SK-N-SH (cell line): ENCODE measurements around the gene C16orf78. TPM values are rescaled to one million over a fixed set of nuclear protein-coding genes. Genes with fewer than 3 reads are reported as not detected.

Experiments used
- CTCF ChIA-PET: fragments of 300-600, 350-600 bp; formaldehyde crosslinking; extraction: SDS; loops from one replicate; lab custom pipeline; 2021; lab: Yijun Ruan, JAX
- POLR2A ChIA-PET: fragments of 350-600 bp; sonication (Branson Sonifier 250); formaldehyde crosslinking; extraction: SDS; loops from one replicate; lab custom pipeline; 2020; ENCODE audit warnings: antibody characterized with exemption, inconsistent platforms; lab: Yijun Ruan, JAX
- DNase-seq: peaks from one replicate; pipeline ENCODE4 v3.0.0; 2012
- H2AFZ ChIP-seq: fragments of 200-600 bp; sonication (generic); 2 replicates; pipeline ENCODE4 v1.8.1; 2016; ENCODE audit warnings: antibody characterized with exemption, mild to moderate bottlenecking, low read depth
- H3F3A ChIP-seq: fragments of 200-600 bp; sonication (generic); replicated peaks from 2 replicates; pipeline ENCODE3; 2016; ENCODE audit warnings: antibody characterized with exemption, mild to moderate bottlenecking; ENCODE audit not compliant: insufficient read depth
- H3K27ac ChIP-seq, 2 experiments: fragments of 200-500 bp in 1 of 2; fragments of 200-600 bp in 1 of 2; sonication (Bioruptor generic) in 1 of 2; sonication (generic), shearing (Covaris generic) in 1 of 2; 2 replicates each; pipeline versions ENCODE4 v1.5.1 to v1.6.1; 2014 to 2016; ENCODE audit warnings: low read depth in 2 of 2, inconsistent platforms in 1 of 2, low read length in 1 of 2, mild to moderate bottlenecking in 1 of 2, mixed read lengths in 1 of 2
- H3K27me3 ChIP-seq: fragments of 200-600 bp; sonication (generic), shearing (Covaris generic); 2 replicates; pipeline ENCODE4 v1.6.1; 2016; ENCODE audit warnings: mixed run types; ENCODE audit not compliant: insufficient read depth
- H3K36me3 ChIP-seq, 2 experiments: fragments of 200-500 bp in 1 of 2; fragments of 200-600 bp in 1 of 2; sonication (Bioruptor generic) in 1 of 2; sonication (generic) in 1 of 2; replicated peaks in 1 of 2; 2 replicates each; pipeline versions ENCODE3 to v1.5.1; 2014 to 2016; ENCODE audit warnings: low read length in 1 of 2, mild to moderate bottlenecking in 1 of 2; ENCODE audit not compliant: insufficient read depth in 2 of 2, control insufficient read depth in 1 of 2
- H3K4me1 ChIP-seq, 2 experiments: fragments of 200-500 bp in 1 of 2; fragments of 200-600 bp in 1 of 2; sonication (Bioruptor generic) in 1 of 2; sonication (generic), shearing (Covaris generic) in 1 of 2; 2 replicates each; pipeline versions ENCODE4 v1.5.1 to v1.6.1; 2014 to 2016; ENCODE audit warnings: low read depth in 1 of 2, low read length in 1 of 2, mixed run types in 1 of 2; ENCODE audit not compliant: insufficient read depth in 2 of 2, control insufficient read depth in 1 of 2
- H3K4me2 ChIP-seq: fragments of 200-600 bp; sonication (generic), shearing (Covaris generic); 2 replicates; pipeline ENCODE4 v1.6.1; 2017; ENCODE audit warnings: mixed run types
- H3K4me3 ChIP-seq, 2 experiments: fragments of 200-500 bp in 1 of 2; fragments of 200-600 bp in 1 of 2; sonication (Bioruptor generic) in 1 of 2; sonication (generic), shearing (Covaris generic) in 1 of 2; 2 replicates each; pipeline versions ENCODE4 v1.5.1 to v1.8.1; 2014 to 2016; ENCODE audit warnings: low read depth in 2 of 2, inconsistent platforms in 1 of 2, low read length in 1 of 2, mild to moderate bottlenecking in 1 of 2, mixed read lengths in 1 of 2, moderate library complexity in 1 of 2
- H3K79me2 ChIP-seq: fragments of 200-600 bp; sonication (generic); 2 replicates; pipeline ENCODE4 v1.8.1; 2017; ENCODE audit warnings: mild to moderate bottlenecking; ENCODE audit not compliant: insufficient read depth
- H3K9ac ChIP-seq: fragments of 200-600 bp; sonication (generic); 2 replicates; pipeline ENCODE4 v1.6.1; 2017; ENCODE audit warnings: mixed run types
- H3K9me2 ChIP-seq: fragments of 200-600 bp; sonication (generic); 2 replicates; pipeline ENCODE4 v1.6.1; 2017; ENCODE audit warnings: mixed run types
- H3K9me3 ChIP-seq: fragments of 200-600 bp; sonication (generic); 2 replicates; pipeline ENCODE4 v1.6.1; 2017; ENCODE audit warnings: mixed run types, mild to moderate bottlenecking, moderate library complexity
- H4K20me1 ChIP-seq: fragments of 200-600 bp; sonication (generic); 2 replicates; pipeline ENCODE4 v1.6.1; 2017; ENCODE audit warnings: mild to moderate bottlenecking, mixed run types; ENCODE audit not compliant: insufficient read depth
- CHD2 ChIP-seq: fragments of 150-350 bp; IDR thresholded peaks from 2 replicates; pipeline ENCODE4 v1.6.1; 2018; ENCODE audit warnings: low read length; ENCODE audit not compliant: partially characterized antibody
- EP300 ChIP-seq, 2 experiments: IDR thresholded peaks; 2 replicates each; pipeline versions ENCODE4 v1.4.0 to v1.6.1; 2012; ENCODE audit warnings: borderline replicate concordance in 1 of 2, low read depth in 1 of 2, low read length in 1 of 2
- EZH2phosphoT487 ChIP-seq: fragments of 200-600 bp; sonication (generic); IDR thresholded peaks from 2 replicates; pipeline ENCODE4 v1.6.1; 2017; ENCODE audit warnings: low read depth, mixed run types, mild to moderate bottlenecking, antibody characterized with exemption, moderate library complexity, borderline replicate concordance
- FOXM1 ChIP-seq: IDR thresholded peaks from 2 replicates; pipeline ENCODE4 v1.4.0; 2012; ENCODE audit warnings: low read depth, mild to moderate bottlenecking
- GABPA ChIP-seq: IDR thresholded peaks from 2 replicates; pipeline ENCODE4 v1.4.0; 2012; ENCODE audit warnings: low read depth, mild to moderate bottlenecking
- GATA2 ChIP-seq: sonication (generic); formaldehyde crosslinking; IDR thresholded peaks from 2 replicates; pipeline ENCODE4 v1.5.0; 2020; ENCODE audit warnings: mild to moderate bottlenecking, missing genetic modification reagents
- JUND ChIP-seq: IDR thresholded peaks from 2 replicates; pipeline ENCODE4 v1.4.0; 2012
- MXI1 ChIP-seq: IDR thresholded peaks from 2 replicates; pipeline ENCODE4 v1.6.1; 2012; ENCODE audit warnings: mild to moderate bottlenecking, low read depth, low read length, improper control_type of control experiment
- RAD21 ChIP-seq: IDR thresholded peaks from 2 replicates; pipeline ENCODE4 v1.6.1; 2012; ENCODE audit warnings: mild to moderate bottlenecking, low read length
- RFX5 ChIP-seq: IDR thresholded peaks from 2 replicates; pipeline ENCODE4 v1.6.1; 2012; ENCODE audit warnings: mild to moderate bottlenecking, improper control_type of control experiment, low read length
- RXRA ChIP-seq: IDR thresholded peaks from 2 replicates; pipeline ENCODE4 v1.4.0; 2012; ENCODE audit warnings: low read depth, mild to moderate bottlenecking, borderline replicate concordance
- SMC3 ChIP-seq: IDR thresholded peaks from 2 replicates; pipeline ENCODE4 v1.6.1; 2012; ENCODE audit warnings: low read depth, low read length, improper control_type of control experiment
- TCF12 ChIP-seq: IDR thresholded peaks from 2 replicates; pipeline ENCODE4 v1.4.0; 2012
- YY1 ChIP-seq: IDR thresholded peaks from 2 replicates; pipeline ENCODE4 v1.4.0; 2012; ENCODE audit warnings: low read depth, mild to moderate bottlenecking
- WGBS: methylation state at CpG from one replicate; pipeline ENCODE4 v1.1.6; 2017; ENCODE audit warnings: low lambda C conversion rate; 5-methylcytosine and 5-hydroxymethylcytosine counted together
- polyA plus RNA-seq, 3 experiments: library from polyadenylated mRNA; depleted of rRNA; stranded (reverse); fragments of >200 nt; gene quantifications; 2 replicates each; pipeline ENCODE4 v1.2.3, GENCODE V29; 2012
- TF ChIP-seq, protein P1 (sequence below): fragments of 150-350 bp; IDR thresholded peaks from 2 replicates; pipeline ENCODE4 v1.6.1; 2017; ENCODE audit warnings: antibody characterized with exemption, low read length, low read depth, borderline replicate concordance
- TF ChIP-seq, protein P2 (sequence below): IDR thresholded peaks from 2 replicates; pipeline ENCODE4 v1.4.0; 2012; ENCODE audit warnings: low read depth, borderline replicate concordance
- TF ChIP-seq, protein P3 (sequence below): fragments of 200-600 bp; sonication (generic); IDR thresholded peaks from 2 replicates; pipeline ENCODE4 v1.6.1; 2017; ENCODE audit warnings: antibody characterized with exemption, mild to moderate bottlenecking, moderate library complexity
- TF ChIP-seq, protein P4 (sequence below): IDR thresholded peaks from 2 replicates; pipeline ENCODE4; 2012
- TF ChIP-seq, protein P5 (sequence below): IDR thresholded peaks from 2 replicates; pipeline ENCODE4 v1.4.0; 2012; ENCODE audit warnings: low read depth
- TF ChIP-seq, protein P6 (sequence below): IDR thresholded peaks from 2 replicates; pipeline ENCODE4 v1.6.1; 2012; ENCODE audit warnings: mild to moderate bottlenecking, low read depth, low read length, moderate library complexity

C16orf78 gene
- polyA plus RNA-seq, 1 of the 3 experiments (the other 2 are of a cell fraction): not detected

DNA sequence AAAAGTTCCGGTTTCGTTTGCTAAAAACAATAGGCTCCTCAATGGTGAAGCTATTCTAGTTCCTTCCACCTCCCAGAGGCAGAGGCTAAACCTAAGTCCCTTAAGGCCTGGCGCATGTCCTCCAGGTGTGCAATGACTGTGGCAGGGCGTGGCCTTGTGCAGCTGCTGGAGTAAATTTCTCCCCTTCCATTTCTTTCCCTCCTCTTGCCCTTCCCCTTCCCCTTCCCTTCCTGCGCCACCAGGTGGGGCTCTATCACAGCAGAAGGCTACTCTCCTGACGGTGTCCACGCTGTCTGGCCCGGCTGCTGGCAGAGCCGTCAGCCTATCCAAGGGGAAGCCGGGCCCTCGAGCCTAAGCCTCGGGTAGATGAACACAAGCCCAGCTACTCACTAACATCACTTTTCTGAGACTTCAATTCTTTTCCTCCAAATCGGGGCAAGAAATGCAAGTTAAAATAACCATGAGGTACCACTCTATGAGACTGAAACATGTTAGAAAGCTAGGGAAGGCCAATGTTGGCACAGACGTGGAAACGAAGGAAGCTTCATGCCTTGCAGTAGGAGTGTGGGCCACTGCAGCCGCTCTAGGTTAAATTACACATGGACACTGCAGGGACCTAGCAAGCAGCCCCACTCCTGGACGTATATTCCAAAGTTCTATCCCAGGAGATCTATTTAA is 34.4 kb downstream of the C16orf78 start (continued):
- TF ChIP-seq, protein P1, sequence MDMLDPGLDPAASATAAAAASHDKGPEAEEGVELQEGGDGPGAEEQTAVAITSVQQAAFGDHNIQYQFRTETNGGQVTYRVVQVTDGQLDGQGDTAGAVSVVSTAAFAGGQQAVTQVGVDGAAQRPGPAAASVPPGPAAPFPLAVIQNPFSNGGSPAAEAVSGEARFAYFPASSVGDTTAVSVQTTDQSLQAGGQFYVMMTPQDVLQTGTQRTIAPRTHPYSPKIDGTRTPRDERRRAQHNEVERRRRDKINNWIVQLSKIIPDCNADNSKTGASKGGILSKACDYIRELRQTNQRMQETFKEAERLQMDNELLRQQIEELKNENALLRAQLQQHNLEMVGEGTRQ: no peak
- TF ChIP-seq SMC3 (peak; percentile 88), RAD21 (peak; percentile 99), RXRA (no peak), YY1 (no peak), EP300 (IDR thresholded peaks at IDR 0.05; ENCODE audit: borderline replicate concordance in 1 of 2, low read depth in 1 of 2, low read length in 1 of 2) (no peak), TCF12 (no peak)
- TF ChIP-seq, protein P2, sequence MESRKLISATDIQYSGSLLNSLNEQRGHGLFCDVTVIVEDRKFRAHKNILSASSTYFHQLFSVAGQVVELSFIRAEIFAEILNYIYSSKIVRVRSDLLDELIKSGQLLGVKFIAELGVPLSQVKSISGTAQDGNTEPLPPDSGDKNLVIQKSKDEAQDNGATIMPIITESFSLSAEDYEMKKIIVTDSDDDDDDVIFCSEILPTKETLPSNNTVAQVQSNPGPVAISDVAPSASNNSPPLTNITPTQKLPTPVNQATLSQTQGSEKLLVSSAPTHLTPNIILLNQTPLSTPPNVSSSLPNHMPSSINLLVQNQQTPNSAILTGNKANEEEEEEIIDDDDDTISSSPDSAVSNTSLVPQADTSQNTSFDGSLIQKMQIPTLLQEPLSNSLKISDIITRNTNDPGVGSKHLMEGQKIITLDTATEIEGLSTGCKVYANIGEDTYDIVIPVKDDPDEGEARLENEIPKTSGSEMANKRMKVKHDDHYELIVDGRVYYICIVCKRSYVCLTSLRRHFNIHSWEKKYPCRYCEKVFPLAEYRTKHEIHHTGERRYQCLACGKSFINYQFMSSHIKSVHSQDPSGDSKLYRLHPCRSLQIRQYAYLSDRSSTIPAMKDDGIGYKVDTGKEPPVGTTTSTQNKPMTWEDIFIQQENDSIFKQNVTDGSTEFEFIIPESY: no peak

DNA sequence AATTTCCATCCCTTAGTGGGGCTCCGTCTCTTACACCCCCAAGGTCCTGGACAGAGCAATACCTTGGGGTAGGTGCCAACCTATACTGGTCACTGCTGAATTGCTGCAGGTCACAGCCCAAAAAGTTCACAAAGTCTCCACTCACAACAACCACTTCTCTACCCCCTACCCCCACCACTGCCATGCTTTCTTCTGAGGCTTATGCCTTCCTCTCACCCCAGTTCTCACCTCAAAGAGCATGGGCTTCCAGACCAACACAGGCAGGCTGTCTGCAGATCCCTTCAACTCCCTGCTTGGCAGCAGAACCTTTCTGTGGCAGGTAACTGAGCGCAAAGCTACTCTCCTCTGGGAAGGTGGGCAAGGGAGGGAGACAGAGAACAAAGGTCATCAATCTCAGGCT is 35.5 kb downstream of the C16orf78 start:
- no peaks in the 10 kb centered on the region for H3K9me3 ChIP-seq
- no peak overlapping the region for H3K4me2 ChIP-seq
- H3K27me3 ChIP-seq: no peaks in the 10 kb centered on the region
- no peak overlapping the region for H3K4me3 ChIP-seq
- H3K9me2 ChIP-seq: no peaks in the 10 kb centered on the region
- H3F3A ChIP-seq: no peaks in the 10 kb centered on the region
- no peak overlapping the region for H2AFZ ChIP-seq
- TF ChIP-seq, protein P1: no peak
- TF ChIP-seq MXI1: no peak
- TF ChIP-seq SMC3: no peak
- no peak for TF ChIP-seq CHD2
- TF ChIP-seq GABPA: no peak
- no peak for TF ChIP-seq JUND
- no peak for TF ChIP-seq GATA2 (CRISPR knock-in tag)
- TF ChIP-seq, protein P3, sequence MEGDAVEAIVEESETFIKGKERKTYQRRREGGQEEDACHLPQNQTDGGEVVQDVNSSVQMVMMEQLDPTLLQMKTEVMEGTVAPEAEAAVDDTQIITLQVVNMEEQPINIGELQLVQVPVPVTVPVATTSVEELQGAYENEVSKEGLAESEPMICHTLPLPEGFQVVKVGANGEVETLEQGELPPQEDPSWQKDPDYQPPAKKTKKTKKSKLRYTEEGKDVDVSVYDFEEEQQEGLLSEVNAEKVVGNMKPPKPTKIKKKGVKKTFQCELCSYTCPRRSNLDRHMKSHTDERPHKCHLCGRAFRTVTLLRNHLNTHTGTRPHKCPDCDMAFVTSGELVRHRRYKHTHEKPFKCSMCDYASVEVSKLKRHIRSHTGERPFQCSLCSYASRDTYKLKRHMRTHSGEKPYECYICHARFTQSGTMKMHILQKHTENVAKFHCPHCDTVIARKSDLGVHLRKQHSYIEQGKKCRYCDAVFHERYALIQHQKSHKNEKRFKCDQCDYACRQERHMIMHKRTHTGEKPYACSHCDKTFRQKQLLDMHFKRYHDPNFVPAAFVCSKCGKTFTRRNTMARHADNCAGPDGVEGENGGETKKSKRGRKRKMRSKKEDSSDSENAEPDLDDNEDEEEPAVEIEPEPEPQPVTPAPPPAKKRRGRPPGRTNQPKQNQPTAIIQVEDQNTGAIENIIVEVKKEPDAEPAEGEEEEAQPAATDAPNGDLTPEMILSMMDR: no peak
- no peak for TF ChIP-seq RFX5
- TF ChIP-seq, protein P4, sequence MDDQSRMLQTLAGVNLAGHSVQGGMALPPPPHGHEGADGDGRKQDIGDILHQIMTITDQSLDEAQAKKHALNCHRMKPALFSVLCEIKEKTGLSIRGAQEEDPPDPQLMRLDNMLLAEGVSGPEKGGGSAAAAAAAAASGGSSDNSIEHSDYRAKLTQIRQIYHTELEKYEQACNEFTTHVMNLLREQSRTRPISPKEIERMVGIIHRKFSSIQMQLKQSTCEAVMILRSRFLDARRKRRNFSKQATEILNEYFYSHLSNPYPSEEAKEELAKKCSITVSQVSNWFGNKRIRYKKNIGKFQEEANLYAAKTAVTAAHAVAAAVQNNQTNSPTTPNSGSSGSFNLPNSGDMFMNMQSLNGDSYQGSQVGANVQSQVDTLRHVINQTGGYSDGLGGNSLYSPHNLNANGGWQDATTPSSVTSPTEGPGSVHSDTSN: no peak
- TF ChIP-seq, protein P5, sequence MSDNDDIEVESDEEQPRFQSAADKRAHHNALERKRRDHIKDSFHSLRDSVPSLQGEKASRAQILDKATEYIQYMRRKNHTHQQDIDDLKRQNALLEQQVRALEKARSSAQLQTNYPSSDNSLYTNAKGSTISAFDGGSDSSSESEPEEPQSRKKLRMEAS: no peak
- TF ChIP-seq EZH2phosphoT487: no peak
- TF ChIP-seq FOXM1: no peak
- TF ChIP-seq, protein P6, sequence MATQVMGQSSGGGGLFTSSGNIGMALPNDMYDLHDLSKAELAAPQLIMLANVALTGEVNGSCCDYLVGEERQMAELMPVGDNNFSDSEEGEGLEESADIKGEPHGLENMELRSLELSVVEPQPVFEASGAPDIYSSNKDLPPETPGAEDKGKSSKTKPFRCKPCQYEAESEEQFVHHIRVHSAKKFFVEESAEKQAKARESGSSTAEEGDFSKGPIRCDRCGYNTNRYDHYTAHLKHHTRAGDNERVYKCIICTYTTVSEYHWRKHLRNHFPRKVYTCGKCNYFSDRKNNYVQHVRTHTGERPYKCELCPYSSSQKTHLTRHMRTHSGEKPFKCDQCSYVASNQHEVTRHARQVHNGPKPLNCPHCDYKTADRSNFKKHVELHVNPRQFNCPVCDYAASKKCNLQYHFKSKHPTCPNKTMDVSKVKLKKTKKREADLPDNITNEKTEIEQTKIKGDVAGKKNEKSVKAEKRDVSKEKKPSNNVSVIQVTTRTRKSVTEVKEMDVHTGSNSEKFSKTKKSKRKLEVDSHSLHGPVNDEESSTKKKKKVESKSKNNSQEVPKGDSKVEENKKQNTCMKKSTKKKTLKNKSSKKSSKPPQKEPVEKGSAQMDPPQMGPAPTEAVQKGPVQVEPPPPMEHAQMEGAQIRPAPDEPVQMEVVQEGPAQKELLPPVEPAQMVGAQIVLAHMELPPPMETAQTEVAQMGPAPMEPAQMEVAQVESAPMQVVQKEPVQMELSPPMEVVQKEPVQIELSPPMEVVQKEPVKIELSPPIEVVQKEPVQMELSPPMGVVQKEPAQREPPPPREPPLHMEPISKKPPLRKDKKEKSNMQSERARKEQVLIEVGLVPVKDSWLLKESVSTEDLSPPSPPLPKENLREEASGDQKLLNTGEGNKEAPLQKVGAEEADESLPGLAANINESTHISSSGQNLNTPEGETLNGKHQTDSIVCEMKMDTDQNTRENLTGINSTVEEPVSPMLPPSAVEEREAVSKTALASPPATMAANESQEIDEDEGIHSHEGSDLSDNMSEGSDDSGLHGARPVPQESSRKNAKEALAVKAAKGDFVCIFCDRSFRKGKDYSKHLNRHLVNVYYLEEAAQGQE: no peak
- no peaks in the 10 kb centered on the region for H3K36me3 ChIP-seq
- no peaks in the 10 kb centered on the region for H3K79me2 ChIP-seq
- H4K20me1 ChIP-seq: no peaks in the 10 kb centered on the region
- DNase-seq: no peak
- H3K27ac ChIP-seq: no peak overlapping the region
- peaks cover 0 to 3% of the 10 kb centered on the region in 2 experiments; a peak in 1 of 4 replicates for H3K4me1 ChIP-seq
- H3K9ac ChIP-seq: no peak overlapping the region
- CTCF ChIA-PET: interaction anchor here (1.0 to 5.7 kb wide), 14 partner anchors 10 to 549 kb away, joined by 3 to 102 read pairs (median 8); no protein-coding TSS in a partner anchor
- WGBS: 79% methylated on average over 1 of the region's 2 CpGs
- POLR2A ChIA-PET: no interaction called here
